Omental fat pad (tissue), 4 donors: ENCODE results near the gene SALL2. TPM values are rescaled to one million over a fixed set of nuclear protein-coding genes. Genes with fewer than 3 reads are reported as not detected.
"Not testable (repeated sequence)": the region's sequence is repeated elsewhere in the genome, so short reads cannot be mapped to it uniquely, and the experiment has no call there.

Source experiments
- ATAC-seq: fragments of 150-250 bp; one replicate; pipeline ENCODE4 v1.9.1; 2016; ENCODE audit warnings: mild to moderate bottlenecking, moderate library complexity; ENCODE audit not compliant: low FRiP score
- DNase-seq: peaks from one replicate; pipeline ENCODE4 v3.0.0-alpha.2; 2019; ENCODE audit warnings: low spot score
- total RNA-seq, 4 donors: library from RNA; depleted of rRNA; stranded (reverse); fragments of >200 nt; gene quantifications; one replicate each; pipeline ENCODE4 v1.1.0, GENCODE V29; 2016
- TF ChIP-seq, protein P1 (sequence below), 3 donors: fragments of 450-650 bp; IDR thresholded peaks; one replicate each; pipeline ENCODE4 v1.5.1; 2016 to 2017; ENCODE audit warnings: antibody characterized with exemption in 3 of 3, mild to moderate bottlenecking in 3 of 3, moderate library complexity in 2 of 3

SALL2 gene
- total RNA-seq, 4 donors from 2014 or later, result 1.7 to 5.3 (median 3.9) TPM

GRCh38 chr14:21553266-21553665, 27.1 kb upstream of the SALL2 start:
- no peak for DNase-seq
- no peak for ATAC-seq
- TF ChIP-seq, protein P1, sequence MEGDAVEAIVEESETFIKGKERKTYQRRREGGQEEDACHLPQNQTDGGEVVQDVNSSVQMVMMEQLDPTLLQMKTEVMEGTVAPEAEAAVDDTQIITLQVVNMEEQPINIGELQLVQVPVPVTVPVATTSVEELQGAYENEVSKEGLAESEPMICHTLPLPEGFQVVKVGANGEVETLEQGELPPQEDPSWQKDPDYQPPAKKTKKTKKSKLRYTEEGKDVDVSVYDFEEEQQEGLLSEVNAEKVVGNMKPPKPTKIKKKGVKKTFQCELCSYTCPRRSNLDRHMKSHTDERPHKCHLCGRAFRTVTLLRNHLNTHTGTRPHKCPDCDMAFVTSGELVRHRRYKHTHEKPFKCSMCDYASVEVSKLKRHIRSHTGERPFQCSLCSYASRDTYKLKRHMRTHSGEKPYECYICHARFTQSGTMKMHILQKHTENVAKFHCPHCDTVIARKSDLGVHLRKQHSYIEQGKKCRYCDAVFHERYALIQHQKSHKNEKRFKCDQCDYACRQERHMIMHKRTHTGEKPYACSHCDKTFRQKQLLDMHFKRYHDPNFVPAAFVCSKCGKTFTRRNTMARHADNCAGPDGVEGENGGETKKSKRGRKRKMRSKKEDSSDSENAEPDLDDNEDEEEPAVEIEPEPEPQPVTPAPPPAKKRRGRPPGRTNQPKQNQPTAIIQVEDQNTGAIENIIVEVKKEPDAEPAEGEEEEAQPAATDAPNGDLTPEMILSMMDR (IDR thresholded peaks at IDR 0.05), result no peak

GRCh38 chr14:21544588-21544987, 18.4 kb upstream of the SALL2 start:
- ATAC-seq, DNase-seq: not testable (repeated sequence)

DNA sequence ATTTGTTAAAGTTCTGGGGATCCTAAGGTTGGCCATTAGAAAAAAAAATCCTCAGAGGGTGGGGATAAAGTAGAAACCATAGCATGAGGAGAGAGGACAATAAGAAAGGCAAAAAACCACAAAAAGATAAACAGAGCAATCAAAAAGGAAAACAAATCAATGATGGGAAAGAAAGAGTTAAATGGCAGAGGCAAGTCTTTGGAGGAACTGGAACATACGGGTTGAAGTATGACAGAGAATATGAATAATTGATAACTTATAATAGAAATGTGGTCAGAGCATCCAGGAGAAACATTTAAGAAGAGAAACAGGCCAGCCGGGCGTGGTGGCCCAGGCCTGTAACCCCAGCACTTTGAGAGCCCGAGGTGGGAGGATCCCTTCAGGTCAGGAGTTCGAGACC, 17.8 kb upstream of the SALL2 start:
- no peak for ATAC-seq
- TF ChIP-seq, protein P1 (IDR thresholded peaks at IDR 0.05), result no peak
- DNase-seq, result no peak

GRCh38 chr14:21543521-21543960, 17.4 kb upstream of the SALL2 start:
- TF ChIP-seq, protein P1 (IDR thresholded peaks at IDR 0.05), result no peak
- no peak for ATAC-seq
- DNase-seq, result no peak

DNA sequence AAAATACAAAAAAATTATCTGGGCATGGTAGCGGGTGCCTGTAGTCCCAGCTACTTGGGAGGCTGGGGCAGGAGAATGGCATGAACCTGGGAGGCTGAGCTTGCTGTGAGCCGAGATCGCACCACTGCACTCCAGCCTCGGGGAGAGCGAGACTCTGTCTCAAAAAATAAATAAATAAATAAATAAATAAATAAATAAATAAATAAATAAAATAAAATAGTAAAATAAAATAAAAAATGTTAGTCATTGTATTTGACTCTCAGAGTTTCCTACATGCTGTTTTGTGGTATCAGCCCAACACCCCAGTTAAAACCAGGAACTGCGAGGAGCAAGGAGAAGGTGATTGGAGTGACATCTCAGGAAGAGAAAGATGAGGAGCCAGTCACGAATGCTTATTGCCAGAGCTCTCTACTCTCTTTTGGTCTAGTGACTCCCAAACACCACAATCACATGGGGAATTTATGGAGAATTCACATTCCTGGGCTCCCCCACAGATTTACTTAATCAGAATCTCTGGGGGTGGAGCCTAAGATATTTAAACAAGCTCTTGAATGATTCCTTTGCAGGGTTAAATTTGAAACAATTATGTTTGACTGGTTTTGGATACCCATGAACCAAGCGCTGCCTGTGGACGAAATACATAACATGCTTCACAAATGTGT, 15.4 kb upstream of the SALL2 start:
- DNase-seq (no peak), ATAC-seq (no peak)
- TF ChIP-seq, protein P1 (IDR thresholded peaks at IDR 0.05), result no peak

GRCh38 chr14:21539189-21539940, 13.2 kb upstream of the SALL2 start:
- TF ChIP-seq, protein P1 (IDR thresholded peaks at IDR 0.05), result no peak
- ATAC-seq (no peak), DNase-seq (no peak)

GRCh38 chr14:21537090-21537424, 10.9 kb upstream of the SALL2 start:
- ATAC-seq (no peak), DNase-seq (no peak)
- TF ChIP-seq, protein P1 (IDR thresholded peaks at IDR 0.05), result no peak
